Measurements from ENCODE around the gene PIERCE2.
"Not testable (repeated sequence)": the region's sequence is repeated elsewhere in the genome, so short reads cannot be mapped to it uniquely, and the experiment has no call there.

- TF ChIP-seq, protein P1, sequence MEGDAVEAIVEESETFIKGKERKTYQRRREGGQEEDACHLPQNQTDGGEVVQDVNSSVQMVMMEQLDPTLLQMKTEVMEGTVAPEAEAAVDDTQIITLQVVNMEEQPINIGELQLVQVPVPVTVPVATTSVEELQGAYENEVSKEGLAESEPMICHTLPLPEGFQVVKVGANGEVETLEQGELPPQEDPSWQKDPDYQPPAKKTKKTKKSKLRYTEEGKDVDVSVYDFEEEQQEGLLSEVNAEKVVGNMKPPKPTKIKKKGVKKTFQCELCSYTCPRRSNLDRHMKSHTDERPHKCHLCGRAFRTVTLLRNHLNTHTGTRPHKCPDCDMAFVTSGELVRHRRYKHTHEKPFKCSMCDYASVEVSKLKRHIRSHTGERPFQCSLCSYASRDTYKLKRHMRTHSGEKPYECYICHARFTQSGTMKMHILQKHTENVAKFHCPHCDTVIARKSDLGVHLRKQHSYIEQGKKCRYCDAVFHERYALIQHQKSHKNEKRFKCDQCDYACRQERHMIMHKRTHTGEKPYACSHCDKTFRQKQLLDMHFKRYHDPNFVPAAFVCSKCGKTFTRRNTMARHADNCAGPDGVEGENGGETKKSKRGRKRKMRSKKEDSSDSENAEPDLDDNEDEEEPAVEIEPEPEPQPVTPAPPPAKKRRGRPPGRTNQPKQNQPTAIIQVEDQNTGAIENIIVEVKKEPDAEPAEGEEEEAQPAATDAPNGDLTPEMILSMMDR (conservative IDR thresholded peaks at IDR 0.05 in 1 of 2, IDR thresholded peaks at IDR 0.05 in 1 of 2; ENCODE audit: low read depth in 1 of 2, low read length in 2 of 2), result not testable (repeated sequence)
- not testable (repeated sequence) for TF ChIP-seq EZH2 (IDR thresholded peaks at IDR 0.05; ENCODE audit: low read length, missing control alignments)
Measured at GRCh38 chr15:55417678-55418077, 9.4 kb downstream of the PIERCE2 start.

Measured in fibroblast of lung (primary cell).